NCI-H1930 (cell line): Measurements from ENCODE around the gene TRIM66.

ENCODE experiments used
- DNase-seq, 2 experiments: peaks; one replicate each; lab custom pipeline; 2025; lab: John Stamatoyannopoulos, UW

The TRIM66 gene

GRCh38 chr11:8608652-8609051, 73.8 kb downstream of the TRIM66 start:
- no peak for DNase-seq

- DNase-seq, result no peak
These were observed 76.4 kb downstream of the TRIM66 start for GRCh38 chr11:8605971-8606563.

GRCh38 chr11:8604078-8604723, 78.3 kb downstream of the TRIM66 start:
- DNase-seq, result peak in 1 of 2 experiments; percentile 20

- no peak for DNase-seq
These were observed 78.8 kb downstream of the TRIM66 start for GRCh38 chr11:8603696-8604077.

GRCh38 chr11:8601376-8602133, 80.9 kb downstream of the TRIM66 start:
- DNase-seq, result no peak

GRCh38 chr11:8598506-8598905, 84.0 kb downstream of the TRIM66 start:
- DNase-seq, result no peak

GRCh38 chr11:8597182-8597581, 85.3 kb downstream of the TRIM66 start:
- DNase-seq, result no peak

GRCh38 chr11:8596504-8597046, 85.9 kb downstream of the TRIM66 start:
- no peak for DNase-seq

GRCh38 chr11:8593935-8594909, 88.2 kb downstream of the TRIM66 start, which contains the start of gene STK33:
Gene STK33, minus strand, starts transcription at chr11:8594228. Its CDS starts 119,323 bp downstream, at chr11:8474905.
- peak; percentile 62 to 69 for DNase-seq

GRCh38 chr11:8593455-8593854, 89.0 kb downstream of the TRIM66 start:
- DNase-seq, result no peak

GRCh38 chr11:8587915-8588314, 94.5 kb downstream of the TRIM66 start:
- DNase-seq, result no peak

GRCh38 chr11:8586805-8587204, 95.7 kb downstream of the TRIM66 start:
- no peak for DNase-seq

- no peak for DNase-seq
These were observed 96.3 kb downstream of the TRIM66 start for GRCh38 chr11:8586184-8586583.

GRCh38 chr11:8584511-8584910, 98.0 kb downstream of the TRIM66 start:
- DNase-seq, result no peak

- DNase-seq, result no peak
These were observed 98.4 kb downstream of the TRIM66 start for GRCh38 chr11:8584082-8584481.

GRCh38 chr11:8581300-8581699, 101.2 kb downstream of the TRIM66 start:
- DNase-seq, result no peak

- no peak for DNase-seq
These were observed 104.5 kb downstream of the TRIM66 start for GRCh38 chr11:8577791-8578581.

GRCh38 chr11:8574798-8575197, 107.7 kb downstream of the TRIM66 start:
- DNase-seq, result no peak

- DNase-seq, result no peak
These were observed 108.7 kb downstream of the TRIM66 start for GRCh38 chr11:8573777-8574176.

- DNase-seq, result no peak
These were observed 114.8 kb downstream of the TRIM66 start for GRCh38 chr11:8567602-8568198.
